Spleen (tissue), 11 donors: ENCODE measurements around the gene NHERF2. TPM values are rescaled to one million over a fixed set of nuclear protein-coding genes. Genes with fewer than 3 reads are reported as not detected.

ENCODE experiments used
- DNase-seq: peaks from one replicate; pipeline ENCODE4 v3.0.0-alpha.2; 2020
- H3K27ac ChIP-seq, 8 donors: fragments of 200-600 bp; sonication (generic) in 7 of 8; 1 replicate in 4 of 8; 2 replicates in 4 of 8; pipeline versions ENCODE4 v1.5.0 to v1.8.0; 2016 to 2021; ENCODE audit warnings: inconsistent platforms in 4 of 8, mild to moderate bottlenecking in 4 of 8, moderate library complexity in 1 of 8
- H3K27me3 ChIP-seq, 7 donors: fragments of 200-600 bp; sonication (generic) in 6 of 7; replicated peaks in 1 of 7; 1 replicate in 4 of 7; 2 replicates in 3 of 7; pipeline versions ENCODE4 v1.5.0 to v1.8.0; 2016 to 2021; ENCODE audit warnings: inconsistent platforms in 3 of 7, mild to moderate bottlenecking in 1 of 7
- H3K36me3 ChIP-seq, 6 donors: fragments of 200-600 bp; sonication (generic) in 5 of 6; 1 replicate in 4 of 6; 2 replicates in 2 of 6; pipeline versions ENCODE4 v1.5.0 to v1.8.0; 2016 to 2021; ENCODE audit warnings: inconsistent platforms in 2 of 6
- H3K4me1 ChIP-seq, 6 donors: fragments of 200-600 bp; sonication (generic) in 5 of 6; 1 replicate in 3 of 6; 2 replicates in 3 of 6; pipeline versions ENCODE4 v1.5.0 to v1.8.0; 2016 to 2021; ENCODE audit warnings: inconsistent platforms in 3 of 6
- H3K4me3 ChIP-seq, 8 donors: fragments of 200-600 bp; sonication (generic) in 7 of 8; 1 replicate in 4 of 8; 2 replicates in 4 of 8; pipeline versions ENCODE4 v1.5.0 to v1.8.0; 2016 to 2021; ENCODE audit warnings: inconsistent platforms in 4 of 8, mild to moderate bottlenecking in 4 of 8, moderate library complexity in 2 of 8
- H3K9me3 ChIP-seq, 8 donors: fragments of 200-600 bp; sonication (generic) in 7 of 8; 1 replicate in 4 of 8; 2 replicates in 4 of 8; pipeline versions ENCODE4 v1.5.0 to v1.8.0; 2016 to 2021; ENCODE audit warnings: inconsistent platforms in 4 of 8
- POLR2A ChIP-seq, 3 donors: fragments of 450-650 bp; IDR thresholded peaks; one replicate each; pipeline ENCODE4 v1.5.1; 2017; ENCODE audit warnings: antibody characterized with exemption in 3 of 3, mild to moderate bottlenecking in 1 of 3
- POLR2AphosphoS5 ChIP-seq, 3 donors: sonication (generic); formaldehyde crosslinking; IDR thresholded peaks; one replicate each; pipeline ENCODE4 v1.5.1; 2017; ENCODE audit warnings: antibody characterized with exemption in 3 of 3
- WGBS, 5 donors: extraction: QIAGEN DNeasy Blood & Tissue Kit in 3 of 5; methylation state at CpG; one replicate each; pipeline versions ENCODE4 v1.1.5 to v1.1.7; 2013 to 2018; 5-methylcytosine and 5-hydroxymethylcytosine counted together
- intact Hi-C: fragments of 100-400 bp; cut with DNase I; formaldehyde crosslinking; loops from one replicate; pipeline ENCODE4 v1.15.0; 2023; ENCODE audit warnings: low total_unique reads
- polyA plus RNA-seq, 3 donors: library from polyadenylated mRNA; stranded (reverse); fragments of 200-250 nt; gene quantifications; one replicate each; pipeline ENCODE4 v1.2.1, GENCODE V29; 2013
- total RNA-seq, 7 donors: library from RNA; depleted of rRNA in 3 of 7; stranded (reverse); fragments of >200 nt in 3 of 7; fragmentation: NEBNext Ultra II Directional in 4 of 7; extraction: Animal tissue kit (Norgen Biotek cat#: 25700) in 4 of 7; gene quantifications; one replicate each; pipeline versions ENCODE4 v1.1.0 to v1.2.1, GENCODE V29; 2016 to 2021
- TF ChIP-seq, protein P1 (sequence below), 11 experiments: fragments of 200-600 bp in 7 of 11; fragments of 450-650 bp in 4 of 11; sonication (generic) in 4 of 11; IDR thresholded peaks in 8 of 11; conservative IDR thresholded peaks in 3 of 11; 1 replicate in 7 of 11; 2 replicates in 4 of 11; pipeline versions ENCODE4 v1.4.0 to v1.8.0; 2016 to 2021; ENCODE audit warnings: antibody characterized with exemption in 11 of 11, inconsistent platforms in 4 of 11, mild to moderate bottlenecking in 1 of 11
- donor health status: healthy with polysubstance abuse.
- donor health status: DM: no; HTN: no; CAD: no; lungs with moderate emphysema.
- donor health status: DM: no; HTN: no; CAD: no.
- donor health status: Bipolar disorder and iron deficiency.
- donor health status: healthy.
- donor health status: DM: no; HTN: no; CAD: no.
- donor health status: DM: yes; HTN: yes; CAD: no.

The NHERF2 gene
- total and polyA plus RNA-seq, 10 donors: 62.4 to 218 (median 112) TPM

DNA sequence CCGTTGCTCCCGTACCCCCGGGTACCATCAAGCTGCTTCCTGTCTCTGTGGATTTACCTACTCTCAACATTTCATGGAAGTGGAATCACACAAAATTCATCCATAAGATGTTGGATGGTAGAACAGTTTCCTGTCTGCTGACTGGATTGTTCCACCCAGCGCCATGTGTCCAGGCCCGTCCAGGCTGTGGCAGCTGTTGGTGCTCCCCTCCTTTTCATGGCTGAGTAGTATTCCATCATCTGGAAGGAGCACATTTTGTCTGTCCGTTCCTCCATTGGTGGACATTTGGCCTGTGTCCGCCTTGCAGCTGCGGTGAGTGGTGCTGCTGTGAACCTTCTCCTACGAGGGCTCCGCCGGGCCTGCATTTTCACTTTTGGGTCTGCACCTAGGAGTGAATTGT, 39.4 kb downstream of the NHERF2 start:
- Histone ChIP-seq H3K4me1 (no peaks in the 10 kb centered on the region), H3K4me3 (no peak overlapping the region), H3K27ac (no peak overlapping the region), H3K36me3 (peaks cover 4 to 100% (median 80%) of the 10 kb centered on the region in 6 donors), H3K27me3 (no peaks in the 10 kb centered on the region), H3K9me3 (no peaks in the 10 kb centered on the region)
- TF ChIP-seq, protein P1, sequence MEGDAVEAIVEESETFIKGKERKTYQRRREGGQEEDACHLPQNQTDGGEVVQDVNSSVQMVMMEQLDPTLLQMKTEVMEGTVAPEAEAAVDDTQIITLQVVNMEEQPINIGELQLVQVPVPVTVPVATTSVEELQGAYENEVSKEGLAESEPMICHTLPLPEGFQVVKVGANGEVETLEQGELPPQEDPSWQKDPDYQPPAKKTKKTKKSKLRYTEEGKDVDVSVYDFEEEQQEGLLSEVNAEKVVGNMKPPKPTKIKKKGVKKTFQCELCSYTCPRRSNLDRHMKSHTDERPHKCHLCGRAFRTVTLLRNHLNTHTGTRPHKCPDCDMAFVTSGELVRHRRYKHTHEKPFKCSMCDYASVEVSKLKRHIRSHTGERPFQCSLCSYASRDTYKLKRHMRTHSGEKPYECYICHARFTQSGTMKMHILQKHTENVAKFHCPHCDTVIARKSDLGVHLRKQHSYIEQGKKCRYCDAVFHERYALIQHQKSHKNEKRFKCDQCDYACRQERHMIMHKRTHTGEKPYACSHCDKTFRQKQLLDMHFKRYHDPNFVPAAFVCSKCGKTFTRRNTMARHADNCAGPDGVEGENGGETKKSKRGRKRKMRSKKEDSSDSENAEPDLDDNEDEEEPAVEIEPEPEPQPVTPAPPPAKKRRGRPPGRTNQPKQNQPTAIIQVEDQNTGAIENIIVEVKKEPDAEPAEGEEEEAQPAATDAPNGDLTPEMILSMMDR (IDR thresholded peaks at IDR 0.05 in 8 of 11, conservative IDR thresholded peaks at IDR 0.05 in 3 of 11): no peak
- TF ChIP-seq POLR2AphosphoS5 (IDR thresholded peaks at IDR 0.05) (no peak), POLR2A (IDR thresholded peaks at IDR 0.05) (no peak)
- no peak for DNase-seq
- intact Hi-C loops: no loop called here
- WGBS, 5 donors: 94 to 98% (median 96%) methylated on average over 11 of the region's 11 CpGs

DNA sequence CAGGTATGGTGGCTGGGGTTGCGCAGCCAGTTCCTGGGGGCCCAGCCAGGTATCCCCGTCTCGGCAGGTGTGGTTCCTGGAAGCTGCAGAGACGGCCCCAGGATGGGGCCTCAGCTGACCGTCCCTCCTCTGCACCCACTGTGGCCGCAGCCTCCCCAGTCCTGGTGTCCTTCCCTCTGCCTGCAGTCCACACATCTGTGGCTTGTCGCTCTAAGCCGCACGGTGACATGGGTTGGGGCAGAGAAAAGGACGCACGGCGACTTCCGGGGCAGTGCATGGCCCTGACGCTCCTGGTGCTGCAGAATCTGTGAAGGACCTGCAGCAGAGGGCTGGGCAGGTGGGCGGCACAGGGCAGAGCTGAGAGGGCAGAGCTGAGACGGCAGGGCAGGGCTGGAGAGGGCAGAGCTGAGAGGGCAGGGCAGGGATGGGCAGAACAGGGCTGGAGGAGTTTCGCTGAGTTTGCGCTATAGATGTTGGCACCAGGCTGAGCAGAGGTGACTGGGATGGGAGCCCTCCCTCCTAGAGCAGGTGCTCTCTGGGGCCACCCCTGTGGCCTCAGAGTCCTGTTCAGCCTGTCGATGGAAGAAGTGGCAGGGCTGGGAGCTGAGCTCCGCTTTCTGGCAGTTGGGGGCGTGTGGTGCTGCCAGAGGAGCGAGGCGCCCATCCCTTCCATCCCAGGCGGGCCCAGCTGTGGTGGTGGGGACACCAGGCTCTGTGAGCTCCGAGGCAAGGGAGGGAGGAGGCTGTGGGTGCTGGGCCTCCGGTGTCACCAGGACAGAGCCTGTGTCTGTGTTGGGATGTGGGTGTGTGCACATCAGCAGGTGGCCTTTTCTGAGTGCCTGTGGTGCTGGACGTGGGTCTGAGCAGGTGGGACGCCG, 44.1 kb downstream of the NHERF2 start:
- H3K27ac ChIP-seq: no peak overlapping the region
- H3K9me3 ChIP-seq: no peaks in the 10 kb centered on the region
- no peak overlapping the region for H3K4me3 ChIP-seq
- WGBS, 5 donors: 91 to 95% (median 92%) methylated on average over 26 to 29 of the region's 29 CpGs
- no peak for TF ChIP-seq POLR2A (IDR thresholded peaks at IDR 0.05)
- TF ChIP-seq, protein P1 (IDR thresholded peaks at IDR 0.05 in 8 of 11, conservative IDR thresholded peaks at IDR 0.05 in 3 of 11): no peak
- no peak for TF ChIP-seq POLR2AphosphoS5 (IDR thresholded peaks at IDR 0.05)
- intact Hi-C loops: no loop called here
- no peaks in the 10 kb centered on the region for H3K4me1 ChIP-seq
- no peak for DNase-seq
- no peaks in the 10 kb centered on the region for H3K27me3 ChIP-seq
- H3K36me3 ChIP-seq: peaks cover 4 to 100% (median 85%) of the 10 kb centered on the region in 6 donors

DNA sequence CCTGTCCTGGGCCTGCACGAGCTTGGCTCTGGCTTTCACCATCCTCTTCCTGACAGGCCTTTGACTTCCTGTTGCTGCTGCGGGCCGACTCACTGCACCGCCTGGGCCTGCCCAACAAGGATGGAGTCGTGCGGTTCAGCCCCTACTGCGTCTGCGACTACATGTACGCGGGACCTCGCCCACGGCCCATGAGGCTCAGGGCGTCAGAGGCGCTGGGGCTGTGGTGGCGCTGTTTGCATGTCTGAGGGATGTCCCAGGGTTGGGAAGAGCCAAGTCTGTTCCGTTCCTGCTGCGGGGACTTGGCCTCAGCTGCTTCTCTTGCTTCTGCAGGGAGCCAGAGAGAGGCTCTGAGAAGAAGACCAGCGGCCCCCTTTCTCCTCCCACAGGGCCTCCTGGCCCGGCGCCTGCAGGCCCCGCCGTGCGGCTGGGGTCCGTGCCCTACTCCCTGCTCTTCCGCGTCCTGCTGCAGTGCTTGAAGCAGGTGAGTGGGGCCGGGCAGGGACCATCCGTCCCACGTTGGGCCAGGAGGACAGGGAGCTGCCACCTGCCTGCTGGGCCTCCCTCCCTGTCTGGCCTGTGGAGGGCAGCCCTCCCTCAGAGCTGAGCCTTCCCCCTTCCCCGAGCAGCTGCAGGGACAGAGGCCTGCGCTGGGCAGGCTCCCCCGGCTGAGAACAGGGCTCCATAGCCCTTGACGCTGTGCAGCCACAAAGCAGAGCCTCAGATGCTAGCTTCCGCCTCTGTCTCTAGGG, 44.9 kb downstream of the NHERF2 start:
- TF ChIP-seq, protein P1 (IDR thresholded peaks at IDR 0.05 in 8 of 11, conservative IDR thresholded peaks at IDR 0.05 in 3 of 11): no peak
- no peak for TF ChIP-seq POLR2AphosphoS5 (IDR thresholded peaks at IDR 0.05)
- no peak for TF ChIP-seq POLR2A (IDR thresholded peaks at IDR 0.05)
- peaks cover 0 to 100% (median 85%) of the 10 kb centered on the region in 6 donors for H3K36me3 ChIP-seq
- H3K9me3 ChIP-seq: no peaks in the 10 kb centered on the region
- intact Hi-C loops: no loop called here
- no peak for DNase-seq
- 73 to 89% (median 79%) methylated on average over 26 to 34 of the region's 34 CpGs for WGBS, 5 donors
- no peaks in the 10 kb centered on the region for H3K27me3 ChIP-seq
- no peak overlapping the region for H3K27ac ChIP-seq
- no peak overlapping the region for H3K4me3 ChIP-seq
- H3K4me1 ChIP-seq: no peaks in the 10 kb centered on the region

DNA sequence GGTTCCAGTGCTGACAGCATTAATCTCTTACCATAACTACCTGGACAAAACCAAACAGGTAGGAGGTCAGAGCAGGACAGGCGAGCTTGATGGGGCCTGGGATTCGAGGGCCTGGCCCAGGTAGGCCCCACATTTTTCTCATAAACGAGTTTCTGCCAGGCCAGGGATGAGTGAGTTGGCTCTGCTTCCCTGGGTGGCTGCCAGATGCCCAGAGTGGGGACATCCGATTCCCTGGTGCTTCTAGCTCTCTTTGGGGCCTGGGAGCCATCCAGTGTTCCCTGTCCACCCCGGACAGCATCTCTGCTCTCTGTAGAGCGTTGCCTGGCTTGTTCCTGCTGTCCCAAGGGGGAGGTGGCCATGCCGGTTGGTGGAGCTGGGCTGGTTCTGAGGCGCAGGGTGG, 46.2 kb downstream of the NHERF2 start:
- H3K36me3 ChIP-seq: peaks cover 0 to 100% (median 85%) of the 10 kb centered on the region in 6 donors
- no peak for TF ChIP-seq POLR2AphosphoS5 (IDR thresholded peaks at IDR 0.05)
- TF ChIP-seq, protein P1 (IDR thresholded peaks at IDR 0.05 in 8 of 11, conservative IDR thresholded peaks at IDR 0.05 in 3 of 11): no peak
- TF ChIP-seq POLR2A (IDR thresholded peaks at IDR 0.05): no peak
- DNase-seq: no peak
- H3K27ac ChIP-seq: no peak overlapping the region
- intact Hi-C loops: no loop called here
- WGBS, 5 donors: 83 to 96% (median 92%) methylated on average over 7 to 8 of the region's 8 CpGs
- H3K4me3 ChIP-seq: no peak overlapping the region
- no peaks in the 10 kb centered on the region for H3K27me3 ChIP-seq
- H3K9me3 ChIP-seq: no peaks in the 10 kb centered on the region
- H3K4me1 ChIP-seq: no peaks in the 10 kb centered on the region
